Measurements from ENCODE around the gene WNT5A. TPM values are rescaled to one million over a fixed set of nuclear protein-coding genes. Genes with fewer than 3 reads are reported as not detected.

Gene WNT5A
- polyA plus RNA-seq, 1 donor (not counting 4 experiments of a cell fraction or from before 2014, with no cell fraction given) = 9.4 TPM

GRCh38 chr3:55474213-55474632 is 12.9 kb downstream of the WNT5A start:
- Histone ChIP-seq H3K4me3 (ENCODE audit: control insufficient read depth in 2 of 3, extremely low read depth in 1 of 3, insufficient read depth in 2 of 3, low read depth in 1 of 3, low read length in 3 of 3) (no peak overlapping the region), H2AFZ (ENCODE audit: control insufficient read depth, low read length) (no peak overlapping the region), H3K36me3 (ENCODE audit: control insufficient read depth in 2 of 2, extremely low read depth in 1 of 2, insufficient read depth in 2 of 2, low read length in 2 of 2) (peaks cover 14 to 21% of the 10 kb centered on the region in 2 experiments), H3K4me1 (ENCODE audit: control insufficient read depth, extremely low read depth, insufficient read depth, low read length) (peaks cover 5% of the 10 kb centered on the region), H3K27ac (ENCODE audit: control insufficient read depth, insufficient read depth, low read length) (no peak overlapping the region), H3K79me2 (ENCODE audit: control insufficient read depth, insufficient read depth, low read length) (peaks cover 7% of the 10 kb centered on the region), H3K27me3 (ENCODE audit: control insufficient read depth, extremely low read depth, insufficient read depth, low read length) (no peaks in the 10 kb centered on the region), H3K4me2 (ENCODE audit: control insufficient read depth, extremely low read depth, insufficient read depth, low read depth, low read length) (no peak overlapping the region), H3K9me1 (ENCODE audit: control insufficient read depth, extremely low read depth, insufficient read depth, low read length) (no peaks in the 10 kb centered on the region), H3K9me3 (ENCODE audit: control insufficient read depth, low read depth, low read length) (no peaks in the 10 kb centered on the region), H3K9ac (ENCODE audit: control insufficient read depth, extremely low read depth, insufficient read depth, low read length) (no peak overlapping the region), H4K20me1 (ENCODE audit: control insufficient read depth, extremely low read depth, insufficient read depth, low read length) (no peaks in the 10 kb centered on the region)
- DNase-seq (ENCODE audit: low read depth, low spot score) (no peak), FAIRE-seq (no peak)
- TF ChIP-seq CTCF (optimal IDR thresholded peaks at IDR 0.05 in 1 of 3, IDR thresholded peaks at IDR 0.05 in 1 of 3, conservative IDR thresholded peaks at IDR 0.05 in 1 of 3; ENCODE audit: extremely low read depth in 1 of 3, insufficient read depth in 2 of 3, low read length in 3 of 3) (no peak), EZH2 (IDR thresholded peaks at IDR 0.05; ENCODE audit: low read length) (no peak)
- dilution Hi-C loops (cut with MboI; ENCODE audit: extremely low pct_ligation_motif_present, low sequenced_read_pairs) = no loop called here

GRCh38 chr3:55473788-55474187 is 13.3 kb downstream of the WNT5A start:
- TF ChIP-seq CTCF (optimal IDR thresholded peaks at IDR 0.05 in 1 of 3, IDR thresholded peaks at IDR 0.05 in 1 of 3, conservative IDR thresholded peaks at IDR 0.05 in 1 of 3; ENCODE audit: extremely low read depth in 1 of 3, insufficient read depth in 2 of 3, low read length in 3 of 3) (no peak), EZH2 (IDR thresholded peaks at IDR 0.05; ENCODE audit: low read length) (no peak)

More at GRCh38 chr3:55473788-55474187, 13.3 kb downstream of the WNT5A start:
- DNase-seq (ENCODE audit: low read depth, low spot score) = no peak
- Histone ChIP-seq H3K4me1 (ENCODE audit: control insufficient read depth, extremely low read depth, insufficient read depth, low read length) (peaks cover 5% of the 10 kb centered on the region), H3K9ac (ENCODE audit: control insufficient read depth, extremely low read depth, insufficient read depth, low read length) (no peak overlapping the region), H3K4me2 (ENCODE audit: control insufficient read depth, extremely low read depth, insufficient read depth, low read depth, low read length) (no peak overlapping the region), H2AFZ (ENCODE audit: control insufficient read depth, low read length) (no peak overlapping the region), H4K20me1 (ENCODE audit: control insufficient read depth, extremely low read depth, insufficient read depth, low read length) (no peaks in the 10 kb centered on the region), H3K9me1 (ENCODE audit: control insufficient read depth, extremely low read depth, insufficient read depth, low read length) (no peaks in the 10 kb centered on the region), H3K9me3 (ENCODE audit: control insufficient read depth, low read depth, low read length) (no peaks in the 10 kb centered on the region), H3K27me3 (ENCODE audit: control insufficient read depth, extremely low read depth, insufficient read depth, low read length) (no peaks in the 10 kb centered on the region), H3K36me3 (ENCODE audit: control insufficient read depth in 2 of 2, extremely low read depth in 1 of 2, insufficient read depth in 2 of 2, low read length in 2 of 2) (peaks cover 14 to 25% of the 10 kb centered on the region in 2 experiments), H3K4me3 (ENCODE audit: control insufficient read depth in 2 of 3, extremely low read depth in 1 of 3, insufficient read depth in 2 of 3, low read depth in 1 of 3, low read length in 3 of 3) (no peak overlapping the region), H3K27ac (ENCODE audit: control insufficient read depth, insufficient read depth, low read length) (no peak overlapping the region), H3K79me2 (ENCODE audit: control insufficient read depth, insufficient read depth, low read length) (peaks cover 6% of the 10 kb centered on the region)
- no peak for FAIRE-seq
- dilution Hi-C loops (cut with MboI; ENCODE audit: extremely low pct_ligation_motif_present, low sequenced_read_pairs) = no loop called here
